Stimulated activated CD8-positive, alpha-beta memory T cell treated with anti-CD3 and anti-CD28 coated beads, Interleukin-7, amount 100 ng/mL, for 4 hours (primary cell): ENCODE results near the gene GOLGA6L2.
"Not testable (repeated sequence)": the region's sequence is repeated elsewhere in the genome, so short reads cannot be mapped to it uniquely, and the experiment has no call there.

Experiments used
- DNase-seq, 2 donors: peaks; one replicate each; pipeline ENCODE4 v3.0.0-alpha.2; 2020; ENCODE audit warnings: low read depth in 2 of 2

Gene GOLGA6L2

GRCh38 chr15:23424111-23424904 is 22.7 kb downstream of the GOLGA6L2 start:
- DNase-seq: no peak

- no peak for DNase-seq
Observed at GRCh38 chr15:23422946-23423708, 23.9 kb downstream of the GOLGA6L2 start.

GRCh38 chr15:23422099-23422945 is 24.7 kb downstream of the GOLGA6L2 start:
- DNase-seq: no peak

DNA sequence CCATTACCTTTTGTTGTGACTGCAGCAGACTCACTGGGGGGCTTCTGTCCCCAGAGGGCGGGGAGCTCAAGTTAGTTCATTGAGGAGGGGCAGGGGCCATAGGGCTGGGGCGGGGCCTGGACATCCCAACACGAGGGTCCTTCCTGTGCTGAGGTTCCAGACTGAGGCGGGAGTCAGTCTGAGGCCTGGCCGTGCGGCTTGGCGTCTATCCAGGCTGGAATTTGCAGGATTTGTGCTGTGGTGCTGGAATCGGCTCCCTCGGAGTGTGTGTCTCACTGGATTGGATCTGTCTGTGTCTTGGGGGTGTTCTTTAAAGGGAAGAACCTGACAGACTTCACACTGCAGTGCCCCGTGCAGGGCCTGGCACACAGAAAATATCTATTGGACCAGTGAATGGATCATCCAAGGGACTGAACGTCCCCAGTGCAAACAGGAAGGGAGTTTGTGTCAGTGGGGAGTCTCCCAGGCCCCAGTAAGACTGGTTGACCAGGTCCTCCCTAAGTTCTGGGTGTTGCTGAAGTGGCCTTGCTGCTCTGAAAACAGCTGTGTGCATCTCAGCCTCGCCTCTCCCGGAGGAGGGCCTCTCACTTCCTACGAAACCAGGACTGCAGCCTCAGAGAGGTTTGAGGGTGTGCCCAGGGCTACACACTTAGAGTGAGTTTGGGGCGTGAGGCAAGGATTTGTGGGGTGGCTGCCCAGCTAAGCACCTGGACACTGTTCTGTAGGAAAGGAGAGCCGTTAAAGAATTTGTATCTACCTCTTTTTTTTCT is 26.1 kb downstream of the GOLGA6L2 start:
- DNase-seq: no peak

- no peak for DNase-seq
Observed at GRCh38 chr15:23416349-23417276, 30.4 kb downstream of the GOLGA6L2 start.

DNA sequence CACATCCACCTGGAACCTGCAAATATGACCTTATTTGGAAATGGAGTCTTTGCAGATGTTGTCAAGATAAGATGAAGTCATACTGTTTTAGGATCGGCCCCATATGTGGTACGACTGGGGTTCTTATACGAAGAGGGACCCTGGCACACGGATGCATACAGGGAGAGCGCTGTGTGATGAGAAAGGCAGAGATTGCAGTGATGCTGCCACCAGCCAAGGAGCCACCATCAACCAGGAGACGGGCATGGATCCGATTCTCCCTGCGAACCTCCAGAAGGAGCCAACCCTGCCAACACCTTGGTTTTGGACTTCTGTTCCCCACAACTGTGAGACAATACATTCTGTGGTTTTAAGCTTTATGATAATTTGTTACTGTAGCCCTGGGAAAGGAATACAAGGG is 31.2 kb downstream of the GOLGA6L2 start:
- DNase-seq: not testable (repeated sequence)

- DNase-seq: no peak
Observed at GRCh38 chr15:23415321-23415865, 31.6 kb downstream of the GOLGA6L2 start.

DNA sequence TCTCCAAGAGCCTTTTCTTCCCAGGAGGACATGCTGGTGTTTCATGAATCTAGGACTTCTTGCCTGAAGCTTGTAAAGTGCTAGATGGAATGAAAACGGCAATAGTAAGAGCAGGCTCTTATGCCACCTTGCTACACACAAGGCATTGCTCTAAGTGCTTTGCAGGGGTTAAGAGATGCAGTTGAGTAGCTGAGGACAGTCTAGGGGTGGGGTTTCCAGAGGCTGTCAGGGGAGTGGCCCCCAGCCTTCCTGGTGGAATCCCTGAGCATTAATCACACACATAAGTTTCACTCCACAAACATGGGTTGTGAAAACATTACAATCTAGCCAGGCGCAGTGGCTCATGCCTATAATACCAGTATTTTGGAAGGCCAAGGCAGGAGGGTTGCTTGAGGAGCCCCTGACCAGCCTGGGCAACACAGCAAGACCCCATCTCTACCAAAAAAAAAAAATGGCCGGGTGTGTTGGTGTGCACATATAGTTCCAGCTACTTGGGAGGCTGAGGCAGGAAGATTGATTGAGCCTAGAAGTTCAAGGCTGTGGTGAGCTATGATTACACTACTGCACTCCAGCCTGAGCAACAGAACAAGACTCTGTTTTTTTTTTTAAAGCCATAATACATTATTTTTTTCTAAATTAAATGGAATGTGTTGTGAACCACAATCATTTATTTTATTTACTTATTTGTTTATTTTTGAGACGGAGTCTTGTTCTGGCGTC is 34.0 kb downstream of the GOLGA6L2 start:
- DNase-seq: not testable (repeated sequence)

- DNase-seq: no peak
Observed at GRCh38 chr15:23411841-23412240, 35.2 kb downstream of the GOLGA6L2 start.

- no peak for DNase-seq
Observed at GRCh38 chr15:23403550-23403949, 43.5 kb downstream of the GOLGA6L2 start.

DNA sequence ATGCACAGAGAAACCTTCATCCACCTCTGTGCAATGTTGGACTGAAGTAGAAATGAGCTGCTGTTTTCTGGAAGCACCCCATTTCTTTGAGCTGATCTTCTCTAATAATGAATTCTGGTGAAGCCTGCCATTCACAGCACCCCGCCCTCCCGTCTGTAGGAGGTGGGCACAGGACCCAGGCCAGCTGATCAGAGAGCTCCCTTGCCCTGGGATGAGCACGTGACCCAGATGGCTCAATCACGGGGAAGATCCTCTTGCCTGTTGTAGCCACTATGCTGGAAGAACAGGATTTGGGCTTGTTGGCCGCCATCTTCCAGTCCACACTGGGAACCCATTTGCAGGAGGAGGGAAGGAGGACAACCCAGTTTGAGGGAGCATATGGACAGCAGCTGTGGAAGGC is 44.5 kb downstream of the GOLGA6L2 start:
- DNase-seq: no peak

DNA sequence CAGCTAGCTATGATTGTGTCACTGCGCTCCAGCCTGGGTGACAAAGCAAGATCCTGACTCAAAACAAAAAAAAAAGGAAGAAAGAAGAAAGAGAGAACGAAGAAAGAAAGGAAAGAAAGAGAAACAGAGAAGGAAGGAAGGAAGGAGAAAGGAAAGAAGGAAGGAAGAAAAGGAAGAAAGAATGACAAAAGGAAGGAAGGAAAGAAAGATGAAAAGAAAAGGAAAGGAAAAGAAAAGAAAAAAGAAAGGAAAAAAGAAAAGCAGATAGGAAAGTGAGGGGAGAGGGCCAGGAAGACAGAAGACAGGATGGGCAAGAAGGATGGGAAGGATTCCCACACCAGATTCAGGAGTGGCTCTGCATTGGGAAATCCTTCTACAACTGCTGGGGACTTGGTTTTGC is 44.9 kb downstream of the GOLGA6L2 start:
- no peak for DNase-seq

- no peak for DNase-seq
Observed at GRCh38 chr15:23401627-23402026, 45.4 kb downstream of the GOLGA6L2 start.

DNA sequence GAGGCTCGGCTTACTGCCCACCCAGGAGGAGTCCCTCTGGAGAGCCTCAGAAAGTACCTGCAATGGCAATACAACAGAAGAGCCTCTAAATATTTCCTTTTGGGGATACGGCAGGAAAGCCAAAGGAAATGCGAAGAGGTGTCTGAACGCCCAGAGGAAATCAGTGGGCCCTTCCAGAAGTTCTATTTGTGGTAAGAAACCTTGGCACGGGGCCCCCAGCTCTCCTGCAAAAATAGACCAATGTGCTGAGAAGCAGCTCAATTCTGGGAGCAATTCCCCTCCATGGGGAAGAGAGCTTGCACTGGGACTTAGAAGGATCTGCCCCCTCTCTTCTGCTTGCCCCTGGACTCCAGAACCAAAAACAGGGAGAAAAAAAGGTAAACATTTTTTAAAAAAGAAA is 47.8 kb downstream of the GOLGA6L2 start:
- not testable (repeated sequence) for DNase-seq

DNA sequence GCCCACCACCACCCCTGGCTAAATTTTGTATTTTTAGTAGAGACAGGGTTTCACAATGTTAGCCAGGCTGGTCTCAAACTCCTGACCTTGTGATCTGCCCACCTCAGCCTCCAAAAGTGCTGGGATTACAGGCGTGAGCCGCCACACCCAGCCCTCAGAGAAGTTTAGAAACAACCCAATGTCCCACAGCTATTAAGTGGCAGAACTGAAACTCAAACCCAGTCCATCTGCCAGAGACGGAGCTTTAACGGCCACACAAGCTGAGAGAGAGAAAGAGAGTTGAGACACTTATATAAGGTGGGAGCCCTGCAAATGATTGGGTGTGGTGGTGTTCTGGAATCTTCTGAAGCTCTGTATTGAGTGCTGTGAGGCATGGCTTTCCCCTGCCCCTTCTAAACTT is 48.7 kb downstream of the GOLGA6L2 start:
- not testable (repeated sequence) for DNase-seq

- DNase-seq: no peak
Observed at GRCh38 chr15:23397779-23398178, 49.3 kb downstream of the GOLGA6L2 start.

GRCh38 chr15:23395832-23396231 is 51.2 kb downstream of the GOLGA6L2 start:
- DNase-seq: no peak

DNA sequence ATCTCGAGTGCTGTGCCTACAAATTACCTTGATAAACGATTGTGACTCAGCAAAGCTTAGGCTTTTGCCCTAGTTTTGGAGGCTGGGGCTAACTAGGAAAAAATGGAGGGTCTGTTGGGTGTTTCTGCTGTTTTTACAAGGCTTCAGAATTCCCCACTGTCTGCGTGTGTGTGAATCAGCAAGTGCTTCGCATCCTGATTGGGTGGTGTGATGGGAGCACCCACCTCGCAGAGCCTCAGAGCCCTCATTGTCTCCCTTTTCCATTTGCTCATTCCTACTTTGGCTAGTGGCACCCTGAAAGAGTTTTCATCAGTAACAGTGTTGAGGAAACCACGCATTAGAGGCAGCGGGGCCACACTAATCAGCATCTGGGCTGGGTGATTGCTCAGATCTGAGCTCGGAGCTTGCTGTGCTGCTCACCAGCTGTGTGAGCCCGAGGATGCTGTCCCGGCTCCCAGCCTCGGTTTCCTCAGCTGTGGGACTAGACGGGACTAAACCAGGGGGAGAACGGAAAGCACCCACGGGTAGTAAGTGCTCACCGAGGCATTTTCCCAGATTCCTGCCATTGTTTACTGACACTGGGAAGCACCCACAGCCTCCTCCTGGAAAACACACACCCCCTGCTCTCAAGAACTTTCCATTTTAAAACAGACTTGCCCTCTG is 51.9 kb downstream of the GOLGA6L2 start:
- no peak for DNase-seq
